GM12872 (cell line): Measurements from ENCODE around the gene DHRSX.

Experiments used
- CTCF ChIP-seq: IDR thresholded peaks from 3 replicates; pipeline ENCODE4 v1.5.1; 2011; ENCODE audit warnings: low read depth, mild to moderate bottlenecking, low read length, moderate library complexity; ENCODE audit not compliant: insufficient read depth

DHRSX gene

GRCh38 chrX:2462074-2462473 lies 38.7 kb downstream of the DHRSX start:
- no peak for TF ChIP-seq CTCF

GRCh38 chrX:2461711-2462016 lies 39.1 kb downstream of the DHRSX start:
- no peak for TF ChIP-seq CTCF

- TF ChIP-seq CTCF = no peak
These were observed 42.5 kb downstream of the DHRSX start for GRCh38 chrX:2458309-2458708.

GRCh38 chrX:2457289-2458133 lies 43.3 kb downstream of the DHRSX start:
- TF ChIP-seq CTCF = no peak

- no peak for TF ChIP-seq CTCF
These were observed 48.0 kb downstream of the DHRSX start for GRCh38 chrX:2452799-2453198.

GRCh38 chrX:2452317-2452784 lies 48.4 kb downstream of the DHRSX start:
- TF ChIP-seq CTCF = no peak

- TF ChIP-seq CTCF = no peak
These were observed 49.1 kb downstream of the DHRSX start for GRCh38 chrX:2451501-2452316.
